Activated CD4-positive, alpha-beta T cell treated with anti-CD3 and anti-CD28 coated beads, Interleukin-10, Interleukin-2, amounts not matched to agents 100 ng/mL and 50 ng/mL, durations not matched to agents 16 hours and 8 hours (primary cell): ENCODE results near the gene CDK8.

Source experiments
- DNase-seq: peaks from one replicate; pipeline ENCODE4 v3.0.0-alpha.2; 2020

CDK8 gene

GRCh38 chr13:26400545-26400944, 146.6 kb downstream of the CDK8 start:
- DNase-seq = peak; percentile 38

DNA sequence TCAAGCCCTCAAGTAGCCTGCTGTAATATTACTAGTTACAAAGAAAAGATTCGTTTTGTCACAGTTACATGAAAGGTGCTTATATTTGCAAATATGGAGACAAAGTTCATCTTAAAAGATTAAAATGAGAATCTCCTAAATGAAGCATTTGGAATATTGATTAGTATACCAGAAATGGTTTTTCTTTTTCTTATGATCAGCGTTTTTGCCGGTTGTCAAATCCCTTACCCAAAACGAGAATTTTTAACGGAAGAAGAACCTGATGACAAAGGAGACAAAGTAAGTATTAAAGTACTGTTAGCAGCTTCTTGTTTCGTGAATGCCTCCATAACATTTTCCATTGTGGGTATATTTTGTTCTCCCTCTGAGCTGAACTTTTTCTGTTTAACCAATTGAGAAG, 147.1 kb downstream of the CDK8 start:
- no peak for DNase-seq

DNA sequence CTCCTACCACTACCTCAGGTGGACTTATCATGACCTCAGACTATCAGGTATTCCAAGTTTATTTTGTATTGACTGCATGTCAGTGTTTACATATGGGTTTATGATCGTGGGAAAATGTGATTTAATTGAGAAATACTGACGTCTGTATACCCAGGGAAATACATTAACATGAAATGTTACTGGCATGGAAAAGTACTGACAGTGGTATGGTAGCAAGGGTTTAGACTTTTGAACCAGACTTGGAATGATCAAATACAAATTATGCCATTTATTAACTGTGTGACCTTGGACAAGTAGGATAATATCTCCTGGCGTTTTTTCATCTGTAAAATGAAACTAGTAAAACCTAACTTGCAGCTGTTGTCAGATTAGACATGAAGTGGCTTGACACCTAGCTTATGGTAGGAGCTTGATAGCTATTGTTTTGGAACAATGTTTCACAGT, 147.7 kb downstream of the CDK8 start:
- no peak for DNase-seq

GRCh38 chr13:26406791-26407190, 152.9 kb downstream of the CDK8 start:
- DNase-seq = no peak

DNA sequence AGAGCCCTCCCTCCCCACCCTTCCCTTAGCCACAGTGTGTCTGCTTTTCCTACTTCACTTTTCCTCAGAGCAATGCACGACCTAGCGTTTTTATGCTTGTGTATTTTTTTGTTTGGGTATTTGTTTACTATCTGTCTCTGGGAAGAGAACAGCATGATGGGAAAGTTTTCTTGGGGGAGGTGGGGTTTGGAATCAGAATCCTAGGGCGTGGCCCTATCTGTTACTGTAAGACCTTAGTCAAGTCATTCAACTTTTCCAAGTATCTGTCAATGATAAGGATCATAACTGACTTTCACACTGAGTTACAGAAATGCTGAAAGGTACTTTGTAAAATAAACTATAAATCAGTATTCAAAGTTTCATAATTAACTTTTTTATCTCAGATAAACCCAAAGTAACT, 157.3 kb downstream of the CDK8 start:
- no peak for DNase-seq

DNA sequence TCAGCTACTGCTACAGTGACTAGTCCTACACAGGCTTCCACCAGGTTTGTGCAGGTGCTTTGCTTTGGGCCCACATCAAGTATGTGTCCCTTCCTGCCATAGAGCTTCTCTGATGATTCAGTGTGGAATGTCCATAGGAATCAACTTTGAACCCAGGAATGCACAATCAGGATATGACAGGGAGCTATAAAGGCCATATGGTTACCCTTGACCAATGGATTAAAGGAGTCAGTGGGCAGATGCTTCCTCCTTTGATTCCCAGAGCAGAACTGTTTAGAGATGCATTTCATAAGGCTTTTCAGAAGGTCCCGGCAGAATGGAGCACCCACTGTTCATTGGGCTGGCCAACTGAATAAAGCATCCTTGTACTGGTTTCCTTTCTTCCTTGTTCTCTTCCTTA, 158.3 kb downstream of the CDK8 start:
- DNase-seq = no peak

DNA sequence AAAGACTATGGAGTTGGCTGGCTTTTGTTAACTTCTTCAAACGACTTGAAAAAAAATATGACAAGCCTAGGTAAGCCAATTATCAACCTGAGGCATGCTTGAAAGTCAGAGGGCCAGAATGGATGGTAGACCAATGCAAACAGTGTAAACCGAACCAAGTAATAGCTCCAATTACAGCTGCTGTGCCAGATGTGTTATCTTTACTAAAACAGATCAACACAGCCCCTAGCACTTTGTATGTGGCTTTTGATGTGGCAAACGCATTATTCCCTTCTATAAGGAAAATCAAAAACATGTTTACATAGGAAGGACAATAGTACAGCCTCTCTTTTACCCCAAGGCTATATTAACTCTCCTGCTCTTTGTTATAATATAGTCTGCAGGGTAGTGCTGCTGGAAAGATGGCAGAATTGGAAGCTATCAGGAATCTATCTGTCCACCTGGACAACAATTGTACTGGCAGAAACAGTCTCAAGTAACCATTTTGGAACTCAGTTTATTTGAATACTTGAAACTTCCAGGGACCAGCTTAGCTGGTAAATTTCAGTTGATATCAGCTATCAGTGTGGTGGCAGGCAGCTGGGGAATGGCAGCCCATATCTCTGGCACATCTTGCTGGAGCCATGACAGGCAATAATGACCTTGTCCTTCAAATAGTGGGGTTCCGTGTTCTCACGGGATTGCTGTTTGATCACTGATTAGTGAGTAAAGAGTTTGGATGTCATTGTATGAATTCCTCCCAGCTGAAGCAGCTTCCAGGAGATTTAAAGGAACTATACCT, 159.2 kb downstream of the CDK8 start:
- DNase-seq = no peak

- DNase-seq = no peak
Observed at GRCh38 chr13:26420282-26420960, 166.5 kb downstream of the CDK8 start.

DNA sequence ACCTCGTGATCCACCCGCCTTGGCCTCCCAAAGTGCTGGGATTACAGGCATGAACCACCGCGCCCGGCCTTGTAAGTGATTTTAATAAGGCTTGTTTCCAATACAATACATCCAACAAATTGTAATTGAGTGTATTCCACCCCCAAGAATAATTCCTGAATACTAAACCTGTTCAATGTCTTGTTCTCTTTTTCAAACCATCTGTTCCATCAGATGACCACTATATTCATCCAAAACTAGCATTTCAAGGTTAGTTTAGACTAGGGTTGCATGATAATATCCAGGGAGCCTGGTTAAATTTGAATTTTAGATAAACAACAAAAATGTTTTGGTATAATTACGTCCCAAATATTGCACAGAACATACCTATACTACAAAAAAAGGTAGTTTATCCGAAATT, 168.1 kb downstream of the CDK8 start:
- DNase-seq = no peak

DNA sequence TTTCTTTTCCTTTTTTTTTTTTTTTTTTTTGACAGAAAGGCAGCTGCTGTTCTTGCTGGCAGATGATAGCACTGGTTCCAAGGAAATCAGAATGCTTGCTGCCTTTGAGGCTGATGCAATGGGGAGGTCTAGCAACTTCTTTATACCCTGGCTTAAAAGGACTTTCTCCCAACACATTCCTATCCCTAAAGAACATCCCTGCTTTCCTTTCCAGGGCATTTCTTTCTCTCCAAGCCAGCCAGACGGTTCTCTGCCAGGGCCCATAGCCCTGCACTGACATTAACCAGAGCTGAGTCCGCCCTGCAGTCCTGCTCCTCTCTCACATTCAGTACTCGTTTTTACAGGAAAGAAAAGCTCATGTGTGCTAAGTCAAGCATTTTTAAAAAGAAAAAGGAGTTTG, 169.7 kb downstream of the CDK8 start:
- no peak for DNase-seq

DNA sequence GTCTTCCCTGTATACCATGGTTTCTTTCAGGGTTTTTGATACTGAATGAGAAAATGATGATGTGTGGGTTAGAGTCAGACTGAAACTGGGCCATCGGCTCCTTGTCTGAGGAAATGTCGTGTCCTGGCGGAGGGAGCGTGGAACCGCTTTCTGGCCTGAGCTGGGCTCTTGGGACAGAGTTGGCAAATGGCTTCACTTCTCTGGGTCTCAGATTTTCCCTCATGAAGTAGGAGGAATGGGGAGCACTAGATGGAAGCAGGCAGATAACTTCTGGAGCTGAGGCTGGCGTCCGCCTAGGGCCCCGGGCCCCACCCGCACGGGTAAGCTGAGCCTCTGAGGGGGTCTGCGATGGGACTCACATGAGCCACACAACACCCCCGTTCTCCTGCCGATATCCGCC, 170.3 kb downstream of the CDK8 start:
- no peak for DNase-seq

GRCh38 chr13:26425443-26426358, 171.8 kb downstream of the CDK8 start:
- no peak for DNase-seq

GRCh38 chr13:26433776-26434175, 179.8 kb downstream of the CDK8 start:
- no peak for DNase-seq

DNA sequence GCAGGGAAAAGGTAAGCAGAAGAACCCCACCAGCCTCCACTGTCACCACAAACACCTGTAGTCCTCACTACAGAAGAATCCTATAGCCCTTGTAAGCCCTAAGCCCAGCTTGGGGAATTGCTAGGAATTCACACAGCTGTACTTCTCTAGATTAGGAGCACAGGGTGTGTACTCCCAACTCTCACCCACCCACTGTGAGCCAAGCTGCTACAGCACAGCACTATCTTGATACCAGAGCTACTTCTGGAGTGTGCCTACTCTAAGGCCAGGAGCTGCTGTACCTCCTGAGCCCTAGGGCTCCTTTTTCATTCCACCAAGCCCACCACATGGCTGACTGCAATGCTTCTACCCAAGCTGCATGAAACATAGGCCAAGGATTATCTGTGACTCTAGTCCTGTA, 181.2 kb downstream of the CDK8 start:
- DNase-seq = no peak

DNA sequence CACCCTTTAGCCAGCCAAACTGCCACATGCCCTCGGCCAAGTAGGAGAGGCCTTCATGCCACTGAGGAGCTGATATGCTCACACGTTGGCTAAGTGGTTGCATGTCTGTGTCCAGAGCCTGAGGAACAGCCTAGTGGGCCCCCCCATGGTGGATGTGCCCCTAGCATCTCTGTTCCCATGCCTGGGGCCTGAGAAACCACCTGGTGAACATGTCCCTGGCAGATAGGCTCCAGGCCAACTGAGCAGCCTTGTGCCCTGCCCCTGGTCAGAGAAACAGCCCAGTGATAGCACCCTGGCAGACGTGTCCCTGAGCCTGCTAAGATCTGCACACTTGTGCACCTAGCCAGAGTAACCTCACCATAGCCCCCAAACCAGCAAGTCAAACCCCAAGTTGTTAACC, 181.7 kb downstream of the CDK8 start:
- no peak for DNase-seq

DNA sequence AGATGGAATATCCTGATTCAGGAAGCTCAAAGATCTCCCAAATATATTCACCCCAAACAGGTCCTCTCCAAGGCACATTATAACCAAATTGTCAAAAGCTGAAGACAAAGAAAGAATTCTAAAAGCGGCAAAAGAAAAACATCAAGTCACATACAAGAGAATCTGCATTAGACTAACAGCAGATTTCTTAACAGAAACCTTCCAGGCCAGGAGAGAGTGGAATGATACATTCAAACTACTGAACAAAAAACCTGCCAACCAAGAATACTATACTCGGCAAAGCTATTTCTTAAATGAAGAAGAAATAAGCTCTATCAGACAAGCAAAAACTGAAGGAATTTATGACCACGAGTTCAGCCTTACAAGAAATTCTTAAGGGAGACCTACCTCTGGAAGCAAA, 183.0 kb downstream of the CDK8 start:
- no peak for DNase-seq

- DNase-seq = no peak
Observed at GRCh38 chr13:26440111-26440510, 186.2 kb downstream of the CDK8 start.

GRCh38 chr13:26441476-26441875, 187.5 kb downstream of the CDK8 start:
- no peak for DNase-seq

DNA sequence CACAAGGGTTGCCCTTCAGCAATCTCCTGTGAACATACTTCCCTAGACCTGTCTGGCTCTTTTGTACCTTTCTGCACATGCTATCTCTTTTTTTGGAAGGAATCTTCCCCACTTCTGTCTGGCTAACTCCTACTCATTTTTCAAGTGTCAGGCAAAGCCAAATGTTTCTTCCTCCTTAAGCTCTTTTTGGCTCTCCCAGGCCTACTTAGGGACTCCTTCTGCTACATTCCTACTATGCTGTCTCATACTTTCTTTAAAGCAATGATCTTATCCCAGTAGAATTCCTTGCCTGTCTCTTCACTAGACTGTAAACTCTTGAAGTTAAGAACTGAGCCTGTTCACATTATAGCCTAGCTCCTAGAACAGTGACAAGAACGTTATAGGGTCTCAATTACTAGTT, 188.6 kb downstream of the CDK8 start:
- DNase-seq = no peak

DNA sequence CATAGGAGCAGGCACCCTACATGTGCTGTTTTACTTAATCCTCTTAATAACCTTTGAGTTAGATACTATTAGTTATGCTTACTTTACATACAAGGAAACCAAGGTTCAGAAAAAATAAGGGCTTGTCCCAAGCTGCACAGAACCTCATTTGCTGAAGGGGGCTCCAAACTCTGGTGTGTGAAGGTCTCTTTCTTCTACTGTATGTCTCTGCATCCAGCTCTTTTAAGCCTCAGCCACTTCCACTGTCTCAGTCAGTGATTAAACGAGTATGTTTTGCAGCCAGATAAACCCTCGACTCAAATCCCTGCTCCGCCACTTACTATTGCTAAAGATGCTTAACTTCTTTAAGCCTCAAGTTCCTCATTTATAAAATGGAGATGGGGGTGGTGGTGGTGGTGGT, 191.2 kb downstream of the CDK8 start:
- no peak for DNase-seq

DNA sequence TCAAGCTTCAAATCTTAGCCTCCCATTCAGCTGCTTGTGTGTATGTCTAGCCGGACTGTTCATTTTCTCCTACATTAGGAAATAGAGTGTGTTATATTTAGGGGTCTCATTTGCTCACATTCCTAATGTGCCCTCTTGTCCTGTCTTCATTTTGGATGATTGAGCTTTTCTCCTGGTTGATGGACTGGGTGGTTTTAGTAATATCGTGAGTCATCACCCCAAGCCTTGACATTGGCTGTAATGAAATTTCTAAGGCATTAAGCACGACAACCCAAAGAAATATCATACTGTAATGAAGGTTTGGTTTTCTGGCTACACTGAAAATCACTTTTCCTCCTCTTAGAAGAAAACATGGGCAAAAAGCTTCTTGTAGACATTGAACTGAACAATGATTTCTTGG, 192.8 kb downstream of the CDK8 start:
- no peak for DNase-seq

- DNase-seq = no peak
Observed at GRCh38 chr13:26448032-26448431, 194.1 kb downstream of the CDK8 start.

DNA sequence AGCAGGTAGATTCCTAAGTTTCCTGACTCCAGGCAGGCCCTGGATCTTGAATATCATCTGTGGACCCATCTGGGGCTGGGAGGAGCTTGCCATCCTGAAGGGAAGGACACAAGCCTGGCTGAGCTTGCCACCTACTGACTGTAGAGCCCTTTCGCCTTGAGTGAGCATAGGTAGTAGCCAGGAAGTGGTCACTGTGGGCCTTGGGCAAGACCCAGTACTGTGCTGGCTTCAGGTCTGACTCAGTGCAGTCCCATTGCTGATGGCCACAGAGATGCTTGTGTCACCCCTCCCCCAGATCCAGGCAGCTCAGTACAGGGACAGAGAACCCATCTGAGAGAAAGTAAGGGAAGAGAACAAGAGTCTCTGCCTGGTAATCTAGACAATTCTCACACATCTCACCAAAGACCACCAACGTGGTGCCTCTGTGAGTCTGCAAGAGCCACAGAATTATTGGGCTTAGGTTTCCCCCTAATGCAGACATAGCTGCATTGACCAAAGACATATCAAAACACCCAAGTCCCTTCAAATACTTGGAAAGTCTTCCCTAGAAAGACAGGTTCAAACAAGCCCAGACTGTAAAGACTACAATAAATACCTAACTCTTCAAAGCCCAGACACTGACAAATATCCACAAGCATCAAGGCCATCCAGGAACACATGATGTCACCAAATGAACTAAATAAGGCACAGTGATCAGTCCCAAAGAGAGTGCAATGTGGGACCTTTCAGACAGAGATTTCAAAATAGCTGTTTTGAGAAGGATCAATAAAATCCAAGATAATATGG, 195.3 kb downstream of the CDK8 start:
- DNase-seq = peak; percentile 1
